OCI-LY1 (cell line): ENCODE data around the gene CRIM1.

ENCODE experiments used
- EZH2 ChIP-seq: fragments of 200-600 bp; sonication (generic), shearing (Covaris generic); IDR thresholded peaks from 2 replicates; pipeline ENCODE4 v1.8.0; 2017; ENCODE audit warnings: borderline replicate concordance, mixed run types, mild to moderate bottlenecking, antibody characterized with exemption, low read length, moderate library complexity, mixed read lengths
- TF ChIP-seq, protein P1 (sequence below): fragments of 200-600 bp; sonication (generic), shearing (Covaris generic); IDR thresholded peaks from 2 replicates; pipeline ENCODE4 v1.5.1; 2017; ENCODE audit warnings: mild to moderate bottlenecking, antibody characterized with exemption, low read length, moderate library complexity, mixed read lengths

- TF ChIP-seq, protein P1, sequence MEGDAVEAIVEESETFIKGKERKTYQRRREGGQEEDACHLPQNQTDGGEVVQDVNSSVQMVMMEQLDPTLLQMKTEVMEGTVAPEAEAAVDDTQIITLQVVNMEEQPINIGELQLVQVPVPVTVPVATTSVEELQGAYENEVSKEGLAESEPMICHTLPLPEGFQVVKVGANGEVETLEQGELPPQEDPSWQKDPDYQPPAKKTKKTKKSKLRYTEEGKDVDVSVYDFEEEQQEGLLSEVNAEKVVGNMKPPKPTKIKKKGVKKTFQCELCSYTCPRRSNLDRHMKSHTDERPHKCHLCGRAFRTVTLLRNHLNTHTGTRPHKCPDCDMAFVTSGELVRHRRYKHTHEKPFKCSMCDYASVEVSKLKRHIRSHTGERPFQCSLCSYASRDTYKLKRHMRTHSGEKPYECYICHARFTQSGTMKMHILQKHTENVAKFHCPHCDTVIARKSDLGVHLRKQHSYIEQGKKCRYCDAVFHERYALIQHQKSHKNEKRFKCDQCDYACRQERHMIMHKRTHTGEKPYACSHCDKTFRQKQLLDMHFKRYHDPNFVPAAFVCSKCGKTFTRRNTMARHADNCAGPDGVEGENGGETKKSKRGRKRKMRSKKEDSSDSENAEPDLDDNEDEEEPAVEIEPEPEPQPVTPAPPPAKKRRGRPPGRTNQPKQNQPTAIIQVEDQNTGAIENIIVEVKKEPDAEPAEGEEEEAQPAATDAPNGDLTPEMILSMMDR: no peak
- TF ChIP-seq EZH2: no peak
These were observed 146.5 kb downstream of the CRIM1 start for GRCh38 chr2:36502081-36502480.
